Measurements from ENCODE around the gene JAM3.

The JAM3 gene

DNA sequence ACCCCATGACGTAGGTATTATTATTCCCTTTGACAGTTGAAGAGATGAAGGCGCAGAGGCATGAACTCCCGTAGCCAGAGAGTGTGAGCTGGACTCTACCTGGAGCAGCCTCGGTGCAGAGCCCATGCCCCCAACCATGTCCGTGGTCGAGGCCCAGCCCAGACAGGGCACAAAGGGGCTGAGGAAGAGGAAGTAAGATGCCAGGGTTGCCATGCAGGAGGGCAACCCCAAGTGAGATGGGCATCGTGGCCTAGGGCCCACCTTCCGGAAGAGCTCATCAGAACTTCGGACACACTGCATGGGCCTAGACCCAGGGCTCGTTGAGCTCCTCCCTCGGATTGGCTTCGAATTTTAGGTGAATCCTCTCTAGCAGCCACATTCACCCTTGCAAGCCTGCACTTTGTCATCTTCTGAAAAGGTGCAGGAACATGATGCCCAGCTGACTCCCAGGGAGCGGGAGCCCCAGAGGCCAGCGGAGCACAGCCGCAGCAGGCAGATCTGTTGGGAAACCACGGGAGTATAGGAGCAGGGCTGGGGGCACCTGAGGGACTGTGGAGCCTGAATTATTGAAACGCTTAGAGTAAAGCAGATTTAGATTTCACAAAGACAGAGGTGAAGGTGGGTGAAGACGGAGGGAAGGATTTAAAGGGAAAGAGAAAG lies 29.0 kb upstream of the JAM3 start:
- no peak for DNase-seq

DNA sequence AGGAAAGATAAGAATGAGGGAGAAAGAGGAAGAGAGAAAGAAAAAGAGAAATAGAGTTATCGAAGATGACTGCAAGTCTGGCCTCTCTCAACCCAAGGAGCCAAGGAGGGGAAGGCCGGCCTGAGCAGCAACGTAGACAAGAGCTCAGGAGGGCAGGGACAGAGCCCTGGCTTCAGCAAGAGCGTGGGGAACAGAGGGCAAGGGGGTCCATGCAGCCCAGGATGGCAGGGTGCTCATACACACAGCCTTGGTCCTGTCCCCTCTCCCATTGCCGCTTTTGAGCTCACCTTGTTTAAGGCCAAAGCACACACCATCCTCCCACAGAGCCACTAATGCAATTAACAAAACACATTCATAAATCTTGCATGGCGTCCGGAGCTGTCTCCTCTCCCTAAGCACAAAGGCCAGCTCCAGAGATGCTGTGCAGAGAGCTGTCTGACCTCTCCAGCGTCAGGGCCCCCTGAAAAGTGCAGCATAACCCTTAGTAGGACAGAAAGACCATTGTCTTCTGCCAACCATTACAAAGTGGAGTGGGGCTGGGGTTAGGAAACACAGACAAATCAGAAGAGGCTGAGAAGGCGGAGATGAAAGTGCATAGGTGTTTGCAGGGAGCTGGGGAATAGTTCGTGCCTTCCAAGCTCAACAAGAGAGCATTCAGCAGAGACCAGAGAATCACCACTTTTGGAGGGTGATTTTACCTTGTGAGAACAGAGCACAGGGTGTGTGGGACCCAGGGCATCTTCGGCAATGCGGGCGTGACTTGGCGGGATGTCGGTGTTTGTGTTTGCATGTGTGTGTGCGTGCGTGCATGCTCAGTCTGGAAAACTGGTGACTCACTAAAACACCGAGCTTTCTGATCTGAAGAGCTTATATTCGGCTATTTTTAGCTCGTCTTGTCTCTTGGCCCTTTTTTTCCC lies 28.2 kb upstream of the JAM3 start:
- DNase-seq = peak; percentile 50

DNA sequence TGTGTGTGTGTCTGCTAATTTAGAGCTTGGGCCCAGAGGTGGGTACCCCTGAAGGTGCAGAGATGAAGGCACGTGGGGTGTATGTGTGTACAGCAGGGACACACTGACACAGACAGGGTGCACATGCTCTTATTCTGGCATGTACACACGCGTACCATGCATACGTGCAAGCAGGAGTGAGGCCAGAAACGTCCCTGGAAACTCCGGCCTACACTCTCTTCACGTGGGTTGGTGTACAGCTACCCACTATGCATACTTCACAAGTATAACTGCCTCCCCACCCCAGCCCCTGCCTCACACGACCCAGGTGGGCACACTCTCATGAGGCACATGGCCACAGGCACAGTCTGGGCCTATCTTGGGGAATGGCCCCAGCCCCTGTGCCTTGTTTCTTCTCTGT lies 27.5 kb upstream of the JAM3 start:
- DNase-seq = no peak

DNA sequence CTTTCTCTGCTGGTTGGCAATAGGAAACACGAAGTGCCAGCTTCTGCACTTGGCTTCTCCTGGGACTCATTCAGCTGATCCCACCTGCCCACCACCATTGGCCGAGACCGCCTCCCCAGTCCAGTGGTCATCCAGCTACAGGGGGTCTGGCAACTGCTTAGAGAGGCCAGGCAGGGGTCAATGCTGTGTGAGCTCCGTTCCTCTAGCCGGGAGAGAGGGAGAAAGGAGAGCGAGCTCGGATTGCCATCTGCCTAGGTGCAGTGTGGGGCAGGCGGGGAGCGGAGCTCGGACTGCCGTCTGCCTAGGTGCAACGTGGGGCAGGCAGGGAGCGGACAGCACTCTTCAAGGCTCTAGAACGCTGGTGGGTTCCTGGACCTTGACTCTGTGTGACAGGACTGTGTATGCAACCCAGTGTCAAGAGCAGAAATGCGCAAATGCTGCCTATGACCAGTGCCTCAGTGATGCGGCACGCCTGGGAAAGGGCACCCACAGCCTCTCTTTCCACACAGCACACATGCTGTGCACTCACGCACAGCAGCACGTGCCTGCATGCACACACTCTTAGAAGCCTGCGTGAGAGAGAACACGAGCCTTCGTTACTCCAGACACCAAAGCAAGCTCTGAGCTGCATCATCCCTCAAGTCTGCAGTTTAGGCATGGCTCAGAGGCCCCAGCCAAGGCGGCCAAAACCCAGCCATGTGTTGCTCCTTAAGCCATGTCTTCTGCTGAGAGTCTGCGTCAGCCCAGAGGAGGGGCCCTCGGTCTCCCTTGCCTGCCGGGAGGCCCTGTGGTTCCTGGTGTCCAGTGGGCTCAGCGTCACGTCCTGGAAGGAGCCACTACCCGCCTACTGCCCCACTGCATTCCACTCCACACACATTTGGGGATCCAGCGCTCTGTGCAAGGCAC lies 26.8 kb upstream of the JAM3 start:
- no peak for DNase-seq

DNA sequence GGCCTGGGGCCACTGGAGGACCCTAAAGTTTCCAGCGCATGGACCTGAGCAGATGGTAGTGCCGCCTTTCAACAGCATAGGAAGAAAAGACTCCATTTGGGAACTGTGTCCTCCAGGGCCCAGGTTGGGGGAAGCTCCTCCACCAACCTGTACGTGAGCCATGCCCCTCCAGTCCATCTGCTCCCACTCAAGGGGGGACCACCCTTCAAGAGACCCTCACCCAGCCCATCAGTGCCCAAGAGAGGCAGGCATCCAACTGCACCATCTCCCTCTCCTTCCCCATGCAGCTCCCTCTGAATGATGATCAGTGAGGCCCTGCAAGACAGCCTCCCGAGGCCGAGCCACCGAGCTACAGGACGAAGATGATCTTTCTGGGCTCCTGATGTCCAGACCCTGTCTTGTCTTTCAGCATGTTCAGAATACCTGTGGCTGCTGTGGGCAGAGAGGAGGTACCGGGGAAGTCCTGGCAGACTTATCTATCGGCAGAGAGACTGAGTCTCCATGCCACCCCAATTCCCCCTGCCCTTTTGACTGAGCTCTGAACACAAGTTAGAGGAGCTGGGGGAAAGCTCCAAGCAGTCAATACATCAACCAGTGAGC lies 25.0 kb upstream of the JAM3 start:
- DNase-seq = no peak

DNA sequence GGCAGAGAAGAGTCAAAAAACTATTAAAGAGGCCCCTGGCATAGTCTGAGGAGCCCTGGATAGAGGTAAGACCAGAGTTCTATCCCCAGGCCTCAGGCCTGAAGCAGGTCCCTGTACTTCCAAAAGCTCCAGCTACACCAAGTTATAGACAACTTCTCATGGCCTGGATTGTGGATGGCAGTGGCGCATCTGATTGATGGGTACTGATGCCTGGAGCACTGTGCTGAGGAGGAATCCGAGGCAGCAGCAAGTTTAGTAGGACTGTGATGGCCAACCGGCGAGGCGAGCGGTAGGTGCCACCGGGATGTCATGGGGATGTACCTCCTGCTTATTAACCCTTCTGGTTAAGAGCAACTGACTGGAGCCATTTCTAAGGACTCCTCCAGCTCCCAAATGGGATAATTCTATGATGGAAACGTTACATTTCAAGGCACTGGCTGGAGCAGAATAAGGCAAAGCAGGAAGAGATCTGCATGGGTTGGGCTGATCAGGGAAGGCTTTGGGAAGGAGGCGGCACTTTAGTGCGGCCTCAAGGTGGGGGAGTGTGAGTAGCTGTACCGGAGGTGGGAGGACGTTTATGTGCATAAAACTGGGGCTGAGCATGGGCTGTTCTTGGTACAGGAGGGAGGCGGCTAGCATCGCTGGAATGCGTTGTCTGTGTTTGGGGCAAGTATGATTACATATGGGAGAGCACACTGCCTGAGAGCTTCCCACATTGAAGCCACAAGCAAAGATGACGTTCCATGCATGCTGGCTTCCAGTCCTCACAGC lies 24.2 kb upstream of the JAM3 start:
- no peak for DNase-seq

DNA sequence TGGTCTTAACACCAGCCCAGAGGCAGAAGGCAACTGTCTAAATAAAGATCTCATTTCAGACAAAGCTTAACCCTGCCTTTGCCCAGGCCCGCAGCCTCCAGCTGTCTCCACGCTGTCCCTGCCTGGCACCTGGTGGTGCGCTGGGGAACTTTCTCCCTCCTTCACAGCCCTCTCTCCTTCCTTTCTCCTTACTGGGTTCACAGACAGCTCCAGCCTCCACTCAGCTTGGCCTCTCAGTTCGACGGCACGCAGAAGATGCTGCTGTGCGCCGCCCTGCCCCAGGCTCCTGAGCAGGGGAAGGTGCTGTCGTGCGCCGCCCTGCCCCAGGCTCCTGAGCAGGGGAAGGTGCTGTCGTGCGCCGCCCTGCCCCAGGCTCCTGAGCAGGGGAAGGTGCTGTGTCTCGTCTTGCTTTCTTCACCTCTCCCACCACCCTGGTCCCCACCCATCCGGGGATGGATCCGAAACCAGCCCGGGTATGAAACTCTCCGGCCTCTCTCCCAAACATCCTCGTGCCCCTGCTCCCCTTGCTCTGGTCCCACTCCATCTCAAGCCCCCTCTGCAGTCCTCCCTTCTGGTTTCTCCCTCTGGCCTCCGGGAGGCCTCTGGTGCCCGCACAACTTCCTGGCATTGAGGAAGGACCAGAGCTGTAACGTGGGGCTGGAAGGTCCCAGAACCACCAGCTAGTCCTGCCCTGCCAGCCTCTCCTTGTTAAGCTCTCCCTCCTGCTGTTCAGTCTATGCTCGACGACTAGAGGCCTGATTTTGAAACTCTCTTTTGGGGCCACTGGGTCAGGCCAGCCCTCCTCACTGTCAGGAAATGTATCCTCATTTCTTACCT lies 22.9 kb upstream of the JAM3 start:
- DNase-seq = peak; percentile 54

DNA sequence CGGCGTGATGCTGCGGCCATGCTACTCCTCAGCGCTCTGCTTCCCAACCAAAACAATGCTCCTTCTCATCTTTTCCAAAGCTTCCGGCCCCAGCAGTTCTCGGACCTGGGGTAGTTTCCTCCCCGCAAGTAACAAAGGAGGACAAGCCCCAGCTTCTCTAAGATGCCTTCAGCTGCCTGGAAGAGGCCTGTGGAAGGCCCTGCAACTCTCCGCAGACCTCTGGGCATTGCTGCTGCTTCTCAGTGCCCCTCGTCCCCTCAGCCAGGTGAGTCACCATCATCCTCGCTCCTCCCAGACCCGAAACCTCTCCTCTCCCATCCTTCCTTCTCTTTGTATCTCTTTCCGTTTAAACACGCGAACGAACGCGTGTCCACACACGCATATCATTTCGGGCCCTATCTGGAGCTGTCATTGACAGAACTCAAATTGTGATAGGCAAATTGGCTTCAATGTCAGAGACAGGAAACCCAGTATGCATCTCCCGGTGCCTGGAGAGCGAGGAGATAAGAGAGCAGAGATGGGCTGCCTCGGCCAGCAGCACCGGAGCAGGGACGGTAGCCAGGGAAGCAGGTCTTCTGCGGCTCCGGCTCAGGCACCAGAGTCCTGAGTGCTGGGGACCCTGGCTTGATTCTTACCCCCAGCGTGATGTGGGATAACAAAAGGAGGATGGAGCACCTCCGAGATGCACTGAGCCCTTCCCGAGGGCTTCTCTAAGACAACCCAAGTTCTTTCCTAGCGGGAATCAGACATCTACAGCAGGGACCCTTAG lies 22.0 kb upstream of the JAM3 start:
- no peak for DNase-seq

DNA sequence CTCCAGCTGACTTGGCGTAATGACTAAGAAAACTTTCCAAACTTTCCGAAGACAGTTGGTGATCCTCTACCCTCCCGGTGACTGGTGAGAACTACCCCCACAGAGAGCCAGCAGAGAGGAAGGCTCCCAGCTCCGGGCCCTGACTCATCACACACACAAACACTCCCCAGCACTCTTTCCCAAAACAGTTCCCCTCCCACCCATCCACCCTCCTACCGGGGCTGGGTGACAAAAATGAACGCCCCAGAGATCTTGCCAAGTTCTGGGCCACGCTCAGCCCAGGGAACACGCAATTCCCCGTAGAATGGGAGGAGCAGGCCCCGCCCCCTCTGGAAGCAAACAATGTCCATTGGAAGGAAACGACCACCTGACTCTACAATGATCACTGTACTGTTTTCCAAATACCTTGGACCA lies 21.3 kb upstream of the JAM3 start:
- no peak for DNase-seq

DNA sequence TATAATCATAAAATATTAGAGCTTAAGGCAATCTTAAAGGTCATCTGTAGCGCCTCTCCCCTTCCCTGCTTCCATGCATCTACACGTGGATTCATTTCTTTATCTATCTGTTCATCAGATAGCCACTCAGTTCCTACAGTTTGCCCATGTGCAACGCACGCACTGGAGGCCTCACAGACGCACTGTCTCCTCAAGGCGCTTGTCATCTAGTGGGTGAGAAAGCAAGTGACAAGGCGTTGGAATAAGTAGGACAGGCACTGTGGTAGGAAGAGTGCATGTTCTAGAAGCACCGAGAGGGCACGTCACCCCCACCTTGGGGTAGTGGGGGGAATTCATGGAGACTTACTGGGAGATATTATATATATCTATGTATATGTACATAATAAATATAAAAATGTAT lies 20.8 kb upstream of the JAM3 start:
- DNase-seq = no peak

DNA sequence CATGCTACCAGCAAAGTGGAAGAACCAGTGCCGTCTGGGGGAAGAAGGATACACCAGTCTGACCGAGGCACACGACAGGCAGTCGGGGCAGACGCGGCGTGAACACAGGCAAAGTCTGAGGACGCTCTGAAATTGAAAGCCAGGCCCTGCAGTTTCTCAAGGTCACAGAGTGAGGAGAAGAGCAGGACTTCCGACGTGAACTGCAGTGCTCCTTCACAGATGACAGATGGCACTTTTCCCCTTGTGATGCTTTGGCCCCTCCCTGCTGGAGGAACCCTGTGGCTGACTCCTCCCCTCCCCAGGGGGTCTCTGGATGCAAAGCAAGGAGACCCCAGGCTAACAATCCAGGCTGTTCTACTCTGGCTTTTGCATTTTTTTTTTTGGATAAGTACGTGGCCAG lies 19.6 kb upstream of the JAM3 start:
- DNase-seq = no peak

DNA sequence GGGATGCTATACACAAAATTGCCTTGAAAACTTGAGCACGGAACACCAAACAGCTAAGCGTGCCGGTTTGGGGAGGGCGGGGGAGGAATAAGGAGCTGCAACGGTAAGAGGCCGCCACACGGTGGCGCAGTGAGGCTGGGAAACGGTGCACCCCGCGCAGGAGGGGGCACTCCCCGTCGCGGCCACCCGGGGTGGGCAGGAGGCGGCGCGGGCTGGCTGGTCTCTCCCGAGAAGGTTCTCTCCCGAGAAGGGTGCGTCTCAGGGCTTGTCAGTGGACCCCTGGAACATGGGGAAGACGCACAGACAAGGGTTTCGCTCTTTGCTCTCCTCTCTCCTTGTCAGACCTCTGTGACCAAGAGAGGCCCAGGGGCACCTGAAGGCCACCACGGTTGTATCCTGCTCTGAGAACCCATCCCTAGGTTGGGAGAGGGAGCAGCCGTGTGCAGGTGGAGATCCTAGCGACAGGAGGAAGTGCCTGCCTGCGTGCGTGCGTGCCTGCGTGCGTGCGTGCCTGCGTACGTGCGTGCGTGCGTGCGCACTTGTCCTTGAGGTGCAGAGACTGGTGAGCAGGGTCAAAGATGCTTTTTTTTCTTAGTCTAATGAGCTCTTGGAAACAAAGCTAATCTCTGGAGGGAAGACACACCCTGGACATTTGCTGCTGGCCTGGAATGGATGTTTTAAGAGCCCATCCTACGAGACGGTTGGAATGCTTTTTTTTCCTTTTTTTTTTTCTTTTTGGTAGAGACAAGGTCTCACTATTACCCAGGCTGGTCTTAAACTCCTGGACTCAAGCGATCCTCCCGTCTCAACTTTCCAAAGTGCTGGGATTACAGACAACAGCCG lies 18.1 kb upstream of the JAM3 start:
- DNase-seq = peak; percentile 86

DNA sequence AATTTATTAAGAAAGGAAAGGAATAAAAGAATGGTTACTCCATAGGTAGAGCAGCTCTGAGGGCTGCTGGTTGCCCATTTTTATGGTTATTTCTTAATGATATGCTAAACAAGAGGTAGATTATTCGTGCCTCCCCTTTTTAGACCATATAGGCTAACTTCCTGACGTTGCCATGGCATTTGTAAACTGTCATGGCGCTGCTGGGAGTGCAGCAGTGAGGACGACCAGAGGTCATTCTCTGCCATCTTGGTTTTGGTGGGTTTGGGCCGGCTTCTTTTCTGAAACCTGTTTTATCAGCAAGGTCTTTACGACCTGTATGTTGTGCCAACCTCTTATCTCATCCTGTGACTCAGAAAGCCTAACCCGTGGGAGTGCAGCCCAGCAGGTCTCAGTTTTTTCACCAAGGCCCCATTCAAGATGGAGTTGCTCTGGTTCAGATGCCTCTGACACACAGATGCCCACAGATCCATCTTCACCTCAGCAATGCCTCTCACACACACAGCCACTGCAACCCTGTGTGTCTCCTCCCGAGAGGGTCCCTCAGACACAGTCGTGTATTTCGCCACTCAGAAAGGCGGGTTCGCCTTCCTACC lies 16.4 kb upstream of the JAM3 start:
- DNase-seq = no peak

DNA sequence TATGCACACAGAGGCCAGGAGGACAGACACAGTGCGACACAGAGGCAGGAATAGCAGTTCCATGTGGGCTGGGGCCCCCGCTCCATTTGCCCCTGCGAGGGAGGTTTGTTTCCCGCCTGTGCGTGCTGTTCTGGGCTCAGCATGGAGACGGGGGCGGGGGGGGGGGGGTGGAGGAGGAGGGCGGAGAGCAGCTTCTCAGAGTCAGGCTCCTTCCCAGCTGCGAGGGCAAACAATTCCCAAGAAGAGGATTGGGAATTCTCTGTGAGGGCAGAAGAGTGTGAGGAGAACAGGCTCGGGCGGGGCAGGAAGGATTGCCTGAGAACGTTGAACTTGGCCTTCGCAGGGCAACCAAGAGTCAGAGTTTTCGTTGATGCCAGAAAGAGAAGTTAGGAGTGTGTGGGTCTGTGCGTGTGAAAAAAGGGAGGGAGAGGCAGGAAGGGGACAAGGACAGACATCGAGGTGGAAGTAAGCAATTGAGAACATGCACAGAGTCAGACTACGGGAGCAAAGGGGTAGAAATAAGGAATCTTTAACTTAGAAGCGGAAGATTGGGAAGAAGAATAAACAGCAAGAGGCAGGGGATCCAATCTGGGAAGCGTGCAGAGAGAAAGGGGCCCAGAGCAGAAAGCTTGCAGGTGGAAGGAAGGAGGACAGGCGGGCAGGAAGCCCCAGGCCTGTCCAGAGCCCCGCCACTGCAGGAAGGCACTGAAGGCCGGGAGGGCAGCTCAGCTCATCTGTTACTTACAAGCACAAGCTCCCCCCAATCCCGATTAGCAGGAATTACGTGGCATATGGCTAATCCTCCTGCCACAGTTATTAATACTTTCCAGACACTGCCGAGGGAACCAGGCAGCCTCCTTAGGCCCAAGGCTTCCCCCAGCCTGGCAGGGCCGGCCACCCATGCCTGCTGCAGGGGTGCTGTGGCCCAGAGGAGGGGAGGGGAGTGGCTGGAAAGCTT lies 15.6 kb upstream of the JAM3 start:
- DNase-seq = no peak

DNA sequence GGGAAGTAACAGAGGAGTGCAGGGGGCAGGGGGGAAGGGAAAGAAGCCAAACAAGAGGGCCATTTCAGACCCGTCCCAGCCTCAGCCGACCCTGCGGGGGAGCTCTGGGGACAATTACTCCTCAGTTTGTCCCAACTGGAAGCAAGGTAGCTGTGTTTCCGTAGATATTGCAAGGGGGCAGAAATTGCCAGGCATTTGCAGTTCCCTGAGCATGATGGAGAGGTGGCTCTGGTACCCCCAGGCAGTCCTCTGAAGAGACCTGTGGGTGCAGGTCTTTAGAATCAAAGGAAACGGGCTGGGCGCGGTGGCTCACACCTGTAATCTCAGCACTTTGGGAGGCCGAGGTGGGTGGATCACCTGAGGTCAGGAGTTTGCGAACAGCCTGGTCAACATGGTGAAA lies 13.8 kb upstream of the JAM3 start:
- DNase-seq = no peak

DNA sequence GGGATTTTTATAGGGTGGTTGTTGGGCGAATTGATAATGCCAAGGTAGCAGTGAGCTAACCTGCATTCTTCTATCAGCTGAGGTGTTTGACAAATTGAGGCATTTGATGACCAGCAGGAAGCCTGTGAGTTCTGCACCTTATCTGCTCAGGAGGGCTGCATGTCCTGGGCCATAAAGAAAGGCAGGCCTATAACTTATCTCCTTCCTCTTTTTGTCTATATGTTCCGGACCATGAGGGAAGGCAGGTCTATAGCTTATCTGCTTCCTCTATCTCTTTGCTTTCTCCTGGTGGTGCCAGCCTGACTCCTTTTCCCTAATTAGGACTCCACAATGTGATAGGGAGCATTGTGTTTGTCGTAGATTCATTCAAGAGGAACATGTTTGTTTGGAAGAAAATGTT lies 8.6 kb upstream of the JAM3 start:
- no peak for DNase-seq

DNA sequence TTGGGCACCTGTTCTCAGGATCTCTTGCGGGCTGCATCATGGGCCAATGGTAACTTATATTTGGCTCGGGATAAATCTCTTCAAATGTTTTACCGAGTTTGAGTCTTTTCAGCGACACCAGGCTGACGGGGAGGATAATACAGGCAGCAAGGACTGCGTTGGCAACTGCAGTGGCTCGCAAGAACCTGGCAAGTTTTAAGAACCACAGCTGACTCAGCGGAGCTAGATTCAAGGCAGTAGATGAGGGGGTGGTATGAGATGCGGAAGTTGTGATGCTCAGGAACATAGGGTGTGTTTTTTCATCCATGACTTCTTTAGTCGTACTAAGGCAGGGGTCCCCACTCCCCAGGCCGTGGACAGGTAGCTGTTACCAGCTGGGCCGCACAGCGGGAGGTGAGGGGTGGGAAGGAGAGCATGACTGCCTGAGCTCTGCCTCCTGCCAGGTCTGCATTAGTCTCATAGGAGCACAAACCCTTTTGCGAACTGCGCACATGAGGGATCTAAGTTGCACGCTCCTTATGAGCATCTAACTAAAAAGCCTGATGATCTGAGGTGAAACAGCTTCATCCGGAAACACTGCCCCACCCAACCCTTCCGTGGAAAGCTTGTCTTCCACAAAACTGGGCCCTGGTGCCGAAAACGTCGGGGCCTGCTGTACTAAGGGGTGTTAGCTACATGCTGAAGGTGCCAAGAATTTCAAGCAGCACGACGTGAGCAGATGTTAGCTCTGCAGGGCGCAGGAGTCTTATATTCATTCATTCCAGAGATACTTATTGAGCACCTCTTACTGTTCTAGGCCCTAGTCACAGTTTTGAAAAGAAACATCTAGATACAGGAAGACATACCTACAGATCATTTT lies 6.4 kb upstream of the JAM3 start:
- no peak for DNase-seq

All from SHP77 treated with DMSO at 0.1 percent for 48 hours (cell line).